Activated CD8-positive, alpha-beta memory T cell treated with anti-CD3 and anti-CD28 coated beads, Interleukin-2, amount 10 ng/mL, durations not matched to agents 7 days and 5 days (primary cell): ENCODE measurements around the gene PITX3. TPM values are rescaled to one million over a fixed set of nuclear protein-coding genes. Genes with fewer than 3 reads are reported as not detected.
"Not testable (repeated sequence)": the region's sequence is repeated elsewhere in the genome, so short reads cannot be mapped to it uniquely, and the experiment has no call there.

Experiments used
- ATAC-seq: fragments of 150-1000 bp; cut with Tn5 transposase; one replicate; pipeline ENCODE4 v1.10.0; 2021; ENCODE audit warnings: moderate library complexity
- CTCF ChIA-PET: fragments of 350-600 bp; sonication (Branson Sonifier 250); formaldehyde crosslinking; loops from one replicate; lab custom pipeline; 2021; ENCODE audit warnings: antibody characterized with exemption; lab: Charles Lee
- DNase-seq: peaks from one replicate; pipeline ENCODE4 v3.0.0-alpha.2; 2020
- H3K27ac Mint-ChIP-seq: one replicate; pipeline ENCODE4 v1.8.0; 2021; ENCODE audit warnings: mild to moderate bottlenecking, mixed read lengths
- H3K27me3 Mint-ChIP-seq: one replicate; pipeline ENCODE4 v1.8.0; 2021; ENCODE audit warnings: mixed read lengths
- H3K36me3 Mint-ChIP-seq: one replicate; pipeline ENCODE4 v1.8.0; 2021; ENCODE audit warnings: mild to moderate bottlenecking, mixed read lengths
- H3K4me1 Mint-ChIP-seq: one replicate; pipeline ENCODE4 v1.8.0; 2021; ENCODE audit warnings: mixed read lengths
- H3K4me3 Mint-ChIP-seq: one replicate; pipeline ENCODE4 v1.8.0; 2021; ENCODE audit warnings: mild to moderate bottlenecking, moderate library complexity, mixed read lengths
- H3K9me3 Mint-ChIP-seq: one replicate; pipeline ENCODE4 v1.8.0; 2022; ENCODE audit warnings: low read depth, mixed read lengths
- total RNA-seq, 2 experiments: library from RNA; stranded (reverse); gene quantifications; one replicate each; pipeline ENCODE4 v1.2.3, GENCODE V29; 2021

PITX3 gene
- total RNA-seq, 2 experiments from 2014 or later: not detected

DNA sequence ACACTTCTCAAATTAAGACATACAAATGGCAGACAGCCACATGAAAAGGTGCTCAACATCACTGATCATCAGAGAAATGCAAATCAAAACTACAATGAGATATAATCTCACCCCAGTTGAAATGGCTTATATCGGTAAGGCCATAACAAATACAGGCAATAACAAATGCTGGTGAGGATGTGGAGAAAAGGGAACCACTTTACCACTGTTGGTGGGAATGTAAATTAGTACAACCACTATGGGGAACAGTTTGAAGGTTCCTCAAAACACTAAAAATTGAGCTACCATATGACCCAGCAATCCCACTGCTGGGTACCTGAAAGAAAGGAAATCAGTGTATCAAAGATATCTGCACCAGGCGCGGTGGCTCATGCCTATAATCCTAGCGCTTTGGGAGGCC is 27.7 kb downstream of the PITX3 start:
- H3K9me3 Mint-ChIP-seq, H3K36me3 Mint-ChIP-seq, H3K4me1 Mint-ChIP-seq, ATAC-seq, CTCF ChIA-PET, DNase-seq, H3K27ac Mint-ChIP-seq, H3K4me3 Mint-ChIP-seq: not testable (repeated sequence)
- peaks cover 17% of the 10 kb centered on the region for H3K27me3 Mint-ChIP-seq

DNA sequence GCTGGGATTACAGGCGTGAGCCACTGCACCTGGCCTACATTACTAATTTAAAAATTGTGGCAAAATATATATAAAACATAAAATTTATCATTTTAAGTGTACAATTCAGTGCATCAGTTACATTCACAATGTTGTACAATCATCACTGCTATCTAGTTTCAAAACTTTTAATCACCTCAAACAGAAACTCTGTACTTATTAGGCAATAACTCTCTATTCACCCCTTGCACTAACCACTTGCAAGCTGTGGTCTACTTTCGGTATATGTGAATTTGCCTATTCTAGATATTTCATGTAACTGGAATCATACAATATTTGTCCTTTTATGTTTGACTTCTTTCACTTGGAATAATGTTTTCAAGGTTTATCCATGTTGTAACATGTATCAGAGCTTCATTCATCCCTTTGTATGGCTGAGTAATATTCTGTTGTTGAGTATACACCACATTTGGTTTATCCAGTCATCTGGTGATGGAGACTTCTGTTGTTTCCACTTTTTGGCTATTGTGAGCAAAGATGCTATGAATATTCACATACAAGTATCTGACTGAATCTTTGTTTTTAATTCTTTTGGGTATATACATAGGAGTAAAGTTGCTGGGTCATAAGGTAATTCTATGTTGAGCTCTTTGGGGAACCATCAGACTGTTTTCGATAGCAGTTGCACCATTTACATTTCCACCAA is 29.6 kb downstream of the PITX3 start:
- H3K4me1 Mint-ChIP-seq: peaks cover 7% of the 10 kb centered on the region
- CTCF ChIA-PET: interaction anchor here (1.3 to 1.5 kb wide), 3 partner anchors 18 to 42 kb away, joined by 4 to 6 read pairs (median 6); no protein-coding TSS in a partner anchor
- no peak overlapping the region for H3K27ac Mint-ChIP-seq
- H3K36me3 Mint-ChIP-seq: no peaks in the 10 kb centered on the region
- DNase-seq: no peak
- no peak for ATAC-seq
- H3K27me3 Mint-ChIP-seq: peaks cover 13% of the 10 kb centered on the region
- H3K4me3 Mint-ChIP-seq: no peak overlapping the region
- H3K9me3 Mint-ChIP-seq: no peaks in the 10 kb centered on the region

DNA sequence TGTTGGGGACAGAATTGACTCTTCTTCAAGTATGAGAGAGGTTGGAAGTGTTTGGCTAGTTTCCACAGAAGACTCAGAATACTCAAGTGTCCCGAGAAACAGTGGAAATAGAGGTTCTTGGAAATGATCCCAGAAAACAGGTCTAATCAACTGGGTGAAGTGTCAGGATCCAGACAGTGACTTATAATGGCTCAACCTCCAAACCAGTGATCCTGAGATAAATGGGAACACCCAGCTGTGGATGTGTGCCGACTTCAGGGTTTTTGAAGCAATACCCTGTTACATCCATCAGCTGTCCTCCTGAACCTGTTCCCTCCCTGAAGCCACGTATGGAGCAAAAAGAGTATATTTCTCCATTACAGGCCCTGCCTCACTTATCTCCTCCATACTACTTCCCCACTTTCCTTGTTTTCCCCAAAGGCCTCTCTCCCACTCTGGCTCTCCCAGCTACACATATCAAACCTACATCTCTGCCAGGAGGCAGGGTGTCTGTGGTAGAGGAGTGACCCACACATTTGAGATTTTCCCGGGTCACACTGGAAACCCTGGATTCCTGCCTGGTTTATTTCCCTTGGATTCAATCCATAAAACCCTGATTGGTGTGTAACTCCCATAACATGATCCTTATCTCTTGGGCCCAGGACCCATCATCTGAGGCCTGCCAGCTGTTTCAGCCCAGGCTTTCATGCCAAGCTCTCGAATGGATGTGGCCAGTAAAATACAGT is 32.8 kb downstream of the PITX3 start:
- no peak for ATAC-seq

DNA sequence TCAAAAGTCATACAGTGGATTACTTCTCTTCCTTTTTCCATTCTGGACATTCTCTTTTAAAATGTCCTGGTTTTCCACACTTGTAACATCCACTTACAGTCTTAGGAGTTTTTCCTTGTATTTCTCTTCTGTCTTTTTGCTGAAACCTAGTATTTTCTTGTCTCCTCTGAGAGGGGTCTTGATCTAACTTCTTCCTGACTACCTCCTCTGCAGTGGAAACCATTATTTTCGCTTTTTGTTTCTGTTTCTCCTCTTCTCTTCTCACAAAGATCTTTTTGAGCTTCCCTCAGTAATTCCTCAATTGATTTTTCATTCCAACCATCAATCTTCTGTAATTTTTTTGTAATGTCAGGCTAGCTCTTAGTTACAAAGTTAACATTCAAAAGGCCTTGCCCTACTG is 38.9 kb downstream of the PITX3 start:
- DNase-seq: no peak
- peaks cover 7% of the 10 kb centered on the region for H3K4me1 Mint-ChIP-seq
- H3K27ac Mint-ChIP-seq: peak overlapping the region; percentile 25
- peaks cover 12% of the 10 kb centered on the region for H3K9me3 Mint-ChIP-seq
- peaks cover 10% of the 10 kb centered on the region for H3K36me3 Mint-ChIP-seq
- H3K27me3 Mint-ChIP-seq: peaks cover 11% of the 10 kb centered on the region
- CTCF ChIA-PET: interaction anchor here (1.7 kb wide), 1 partner anchor 27 kb away, joined by 4 read pairs; no protein-coding TSS in a partner anchor
- no peak overlapping the region for H3K4me3 Mint-ChIP-seq
- ATAC-seq: no peak

More for the DNA sequence above, 32.8 kb downstream of the PITX3 start:
- CTCF ChIA-PET: interaction anchor here (0.8 to 1.9 kb wide), 3 partner anchors 21 to 153 kb away, joined by 3 to 4 read pairs (median 3); no protein-coding TSS in a partner anchor
- H3K9me3 Mint-ChIP-seq: peaks cover 11% of the 10 kb centered on the region
- H3K27ac Mint-ChIP-seq: no peak overlapping the region
- DNase-seq: no peak
- H3K4me3 Mint-ChIP-seq: no peak overlapping the region
- peaks cover 5% of the 10 kb centered on the region for H3K4me1 Mint-ChIP-seq
- H3K27me3 Mint-ChIP-seq: peaks cover 5% of the 10 kb centered on the region
- H3K36me3 Mint-ChIP-seq: peaks cover 7% of the 10 kb centered on the region

DNA sequence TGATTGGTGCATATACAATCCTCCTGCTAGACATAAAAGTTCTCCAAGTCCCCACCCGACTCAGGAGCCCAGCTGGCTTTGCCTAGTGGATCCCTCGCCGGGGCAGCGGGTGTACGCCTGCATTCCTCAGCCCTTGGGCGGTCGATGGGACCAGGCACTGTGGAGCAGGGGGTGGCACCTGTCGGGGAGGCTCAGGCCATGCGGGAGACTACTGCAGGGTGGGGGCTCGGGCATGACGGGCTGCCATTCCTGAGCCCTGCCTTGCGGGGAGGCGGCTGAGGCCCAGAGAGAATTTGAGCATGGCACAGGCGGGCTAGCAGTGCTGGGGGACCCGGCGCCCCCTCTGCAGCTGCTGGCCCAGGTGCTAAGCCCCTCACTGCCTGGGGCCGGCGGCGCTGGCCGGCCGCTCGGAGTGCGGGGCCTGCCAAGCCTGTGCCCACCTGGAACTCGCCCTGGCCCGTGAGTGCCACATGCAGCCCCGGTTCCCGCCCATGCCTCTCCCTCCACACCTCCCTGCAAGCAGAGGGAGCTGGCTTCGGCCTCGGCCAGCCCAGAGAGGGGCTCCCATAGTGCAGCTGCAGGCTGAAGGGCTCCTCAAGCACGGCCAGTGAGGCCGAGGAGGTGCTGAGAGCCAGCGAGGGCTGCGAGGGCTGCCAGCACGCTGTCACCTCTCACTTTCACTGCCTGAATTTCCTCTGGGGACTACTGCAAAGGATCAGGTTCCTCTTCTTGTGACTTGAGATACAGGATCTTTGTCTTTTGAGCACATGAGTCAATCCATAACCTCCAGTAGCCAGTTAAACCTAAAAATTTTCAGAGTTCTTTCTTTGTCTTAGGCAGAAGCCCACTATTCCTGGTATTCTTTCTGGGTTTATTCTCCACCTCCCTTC is 40.3 kb downstream of the PITX3 start:
- Mint-ChIP-seq H3K27ac (no peak overlapping the region), H3K9me3 (peaks cover 12% of the 10 kb centered on the region), H3K27me3 (peaks cover 13% of the 10 kb centered on the region), H3K4me3 (no peak overlapping the region), H3K36me3 (peaks cover 10% of the 10 kb centered on the region), H3K4me1 (peaks cover 7% of the 10 kb centered on the region)
- ATAC-seq (no peak), DNase-seq (no peak)
- CTCF ChIA-PET: interaction anchor here (1.9 to 2.3 kb wide), 2 partner anchors 28 to 32 kb away, joined by 6 to 13 read pairs; no protein-coding TSS in a partner anchor

DNA sequence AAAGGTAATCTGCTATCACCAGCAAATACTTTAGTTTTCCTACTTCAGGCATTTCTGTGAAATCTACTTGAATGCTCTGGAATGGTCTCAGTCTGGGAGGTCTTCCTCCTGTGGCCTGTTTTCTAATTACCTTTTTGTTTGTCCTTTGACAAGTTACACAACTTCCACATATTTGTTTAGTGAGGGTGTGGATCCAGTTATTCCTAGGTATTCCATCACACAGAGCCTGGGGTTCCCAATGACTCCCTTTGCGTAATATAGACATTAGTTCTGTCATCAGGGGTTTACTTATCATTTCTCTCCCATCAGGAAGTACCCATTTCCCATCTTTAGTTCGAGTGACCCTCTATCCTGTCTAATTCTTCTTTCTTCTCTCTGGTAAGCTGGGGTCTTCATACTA is 43.3 kb downstream of the PITX3 start:
- no peak overlapping the region for H3K27ac Mint-ChIP-seq
- peaks cover 5% of the 10 kb centered on the region for H3K9me3 Mint-ChIP-seq
- ATAC-seq (no peak), DNase-seq (no peak)
- H3K4me1 Mint-ChIP-seq: peaks cover 10% of the 10 kb centered on the region
- peaks cover 13% of the 10 kb centered on the region for H3K27me3 Mint-ChIP-seq
- H3K36me3 Mint-ChIP-seq: peaks cover 5% of the 10 kb centered on the region
- CTCF ChIA-PET: interaction anchor here (1.2 kb wide), 1 partner anchor 73 kb away, joined by 4 read pairs; no protein-coding TSS in a partner anchor
- no peak overlapping the region for H3K4me3 Mint-ChIP-seq

DNA sequence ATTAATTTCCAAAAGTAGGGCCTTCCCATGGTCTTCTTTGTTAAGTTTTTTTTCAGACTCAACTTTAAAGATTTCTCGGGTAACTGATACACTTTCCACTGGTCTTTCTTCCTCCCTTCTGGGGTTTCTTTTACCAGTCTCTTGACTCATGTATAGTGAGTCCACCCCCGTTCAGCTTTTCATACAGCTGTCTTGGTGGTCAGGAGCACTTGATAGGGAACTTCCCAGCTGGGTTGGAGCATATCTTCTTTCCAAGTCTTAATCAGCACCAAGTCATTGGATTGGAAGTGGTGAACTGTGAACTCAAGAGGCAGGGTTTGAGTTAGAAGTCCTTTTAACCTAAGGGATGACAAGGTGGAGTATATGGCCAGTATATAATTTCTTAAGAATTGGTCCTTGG is 44.4 kb downstream of the PITX3 start:
- Mint-ChIP-seq H3K27ac (no peak overlapping the region), H3K27me3 (peaks cover 6% of the 10 kb centered on the region), H3K4me1 (peaks cover 6% of the 10 kb centered on the region), H3K36me3 (peaks cover 7% of the 10 kb centered on the region), H3K4me3 (no peak overlapping the region), H3K9me3 (peaks cover 10% of the 10 kb centered on the region)
- ATAC-seq (no peak), DNase-seq (no peak)
- CTCF ChIA-PET: no interaction called here

DNA sequence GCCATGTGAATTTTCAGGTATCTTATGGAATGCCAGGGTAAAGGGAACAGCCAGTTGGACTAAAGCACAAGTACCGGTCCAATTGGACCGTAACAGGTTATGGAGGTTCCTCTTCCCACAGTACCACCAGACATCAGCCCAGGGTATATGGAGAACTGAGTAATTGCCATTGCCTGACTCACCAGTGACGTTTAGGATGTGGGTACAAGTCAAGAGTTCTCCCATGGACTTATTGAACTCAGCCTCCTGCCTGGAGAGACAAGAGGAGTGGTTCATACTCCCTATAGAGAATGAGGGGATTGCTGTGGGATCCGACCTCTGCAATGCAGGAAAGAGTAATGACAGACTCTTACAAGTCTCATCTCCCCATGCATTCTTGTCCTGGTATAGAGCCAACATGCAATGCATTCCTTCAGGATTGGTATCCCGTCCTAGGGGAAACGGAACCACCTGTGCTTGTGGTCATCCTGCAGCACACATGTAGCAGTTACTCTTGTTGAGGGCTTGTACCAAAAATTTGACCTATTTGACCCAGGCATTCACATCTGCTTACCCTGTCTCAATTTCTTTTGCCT is 45.9 kb downstream of the PITX3 start:
- ATAC-seq (no peak), DNase-seq (no peak)
- Mint-ChIP-seq H3K27me3 (peaks cover 2% of the 10 kb centered on the region), H3K36me3 (peaks cover 13% of the 10 kb centered on the region), H3K9me3 (peaks cover 16% of the 10 kb centered on the region), H3K4me3 (no peak overlapping the region), H3K27ac (no peak overlapping the region), H3K4me1 (peaks cover 6% of the 10 kb centered on the region)
- CTCF ChIA-PET: no interaction called here

DNA sequence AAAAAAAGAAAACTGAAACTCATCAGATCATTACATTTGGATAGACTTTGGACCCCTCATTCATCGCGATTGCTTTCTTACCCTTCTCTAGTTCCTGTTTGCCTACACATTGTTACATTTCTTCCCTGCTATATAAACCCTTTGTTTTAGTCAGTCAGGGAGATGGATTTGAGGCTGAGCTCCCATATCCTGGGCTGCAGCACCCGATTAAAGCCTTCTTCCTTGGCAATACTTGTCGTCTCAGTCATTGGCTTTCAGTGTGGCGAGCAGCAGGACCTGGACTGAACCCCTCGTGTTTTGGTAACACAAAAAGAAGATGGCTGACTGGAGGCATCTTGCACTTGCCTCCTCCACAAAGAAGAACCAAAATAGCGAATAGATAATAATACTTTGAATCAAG is 49.4 kb downstream of the PITX3 start:
- Mint-ChIP-seq H3K4me1 (peaks cover 20% of the 10 kb centered on the region), H3K9me3 (peaks cover 16% of the 10 kb centered on the region), H3K36me3 (peaks cover 17% of the 10 kb centered on the region), H3K27me3 (peaks cover 2% of the 10 kb centered on the region), H3K4me3 (no peak overlapping the region), H3K27ac (no peak overlapping the region)
- ATAC-seq (no peak), DNase-seq (no peak)
- CTCF ChIA-PET: no interaction called here

DNA sequence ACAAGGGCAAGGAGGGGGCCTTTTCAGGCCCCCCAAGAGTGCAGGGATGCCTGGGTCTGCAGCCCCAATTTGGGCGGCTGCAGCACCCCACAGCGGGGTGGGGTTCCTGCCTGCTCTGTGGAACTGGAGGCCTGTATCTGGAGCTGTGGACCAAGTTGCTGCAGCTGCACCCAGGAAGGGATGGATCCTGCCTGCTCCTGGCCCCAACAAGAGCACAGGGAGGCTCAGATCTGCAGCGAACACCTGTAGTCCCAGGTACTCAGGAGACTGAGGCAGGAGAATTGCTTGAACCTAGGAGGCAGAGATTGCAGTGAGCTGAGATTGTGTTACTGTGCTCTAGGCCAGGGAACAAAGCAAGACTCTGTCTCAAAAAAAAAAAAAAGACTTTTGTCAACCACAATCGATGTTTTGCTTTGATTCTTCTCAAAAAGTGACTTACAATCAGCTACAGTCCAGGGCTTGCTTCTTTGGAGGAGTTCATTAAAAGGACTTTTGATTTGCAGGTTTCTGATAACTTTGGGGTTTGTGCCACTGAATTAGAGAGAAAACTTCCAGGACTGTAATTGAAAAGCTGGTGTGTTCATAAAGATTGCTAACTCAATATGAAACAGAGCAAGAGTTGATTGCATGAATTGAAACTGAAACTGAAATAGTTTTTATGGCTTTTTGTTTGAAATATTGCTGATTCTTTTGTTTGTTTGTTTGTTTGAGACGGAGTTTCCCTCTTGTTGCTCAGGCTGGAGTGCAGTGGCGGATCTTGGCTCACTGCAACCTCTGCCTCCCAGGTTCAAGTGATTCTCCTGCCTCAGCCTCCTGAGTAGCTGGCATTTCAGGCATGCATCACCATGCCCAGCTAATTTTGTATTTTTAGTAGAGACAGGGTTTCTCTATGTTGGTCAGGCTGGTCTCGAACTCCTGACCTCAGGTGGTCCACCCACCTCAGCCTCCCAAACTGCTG is 52.1 kb downstream of the PITX3 start:
- DNase-seq: peak; percentile 48
- CTCF ChIA-PET: interaction anchor here (0.6 to 4.8 kb wide), 9 partner anchors 19 to 315 kb away, joined by 3 to 50 read pairs (median 3); partner anchors contain the start of gene ELOVL3
- Mint-ChIP-seq H3K4me3 (peak overlapping the region; percentile 55), H3K9me3 (peaks cover 28% of the 10 kb centered on the region), H3K36me3 (peaks cover 19% of the 10 kb centered on the region), H3K27ac (peak overlapping the region; percentile 96), H3K4me1 (peaks cover 20% of the 10 kb centered on the region)
- ATAC-seq: peak; percentile 85
- H3K27me3 Mint-ChIP-seq: not testable (repeated sequence)

DNA sequence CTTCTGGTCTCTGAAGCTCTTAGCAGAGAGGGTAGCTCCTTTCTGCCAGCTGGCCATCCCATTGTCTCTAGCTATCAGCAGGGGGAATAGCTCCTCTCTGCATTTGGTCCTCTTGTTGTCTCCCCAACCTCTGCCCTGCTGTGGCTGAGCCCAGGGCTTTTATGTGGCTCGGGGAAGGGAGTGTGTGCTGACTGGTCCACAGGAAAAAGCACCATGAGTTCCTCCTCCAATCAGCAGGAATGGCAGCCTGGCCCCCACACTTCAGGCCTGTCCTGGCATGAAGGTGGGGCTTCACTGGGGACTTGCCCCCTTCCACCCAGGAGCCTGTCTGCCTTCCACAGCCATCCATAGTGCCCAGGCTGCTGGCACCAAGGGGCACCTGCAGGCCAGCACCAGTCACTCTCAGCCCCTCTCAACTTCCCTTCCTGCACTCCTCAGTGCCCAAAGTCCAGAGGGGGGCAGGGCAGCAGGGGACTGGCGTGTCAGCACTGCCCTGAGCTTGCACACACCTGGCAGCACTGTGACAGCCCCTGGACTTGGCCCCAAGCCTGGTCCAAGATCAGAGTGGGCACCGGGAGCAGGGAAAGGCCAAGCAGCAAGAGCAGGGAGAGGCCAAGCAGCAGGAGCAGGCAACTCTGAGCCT is 52.9 kb downstream of the PITX3 start:
- H3K27ac Mint-ChIP-seq: peak overlapping the region; percentile 96
- ATAC-seq: no peak

More for the DNA sequence above, 52.9 kb downstream of the PITX3 start:
- H3K4me3 Mint-ChIP-seq: no peak overlapping the region
- peaks cover 20% of the 10 kb centered on the region for H3K36me3 Mint-ChIP-seq
- no peak for DNase-seq
- CTCF ChIA-PET: interaction anchor here (0.6 to 4.8 kb wide), 7 partner anchors 18 to 164 kb away, joined by 3 to 50 read pairs (median 4); partner anchors contain the start of gene ELOVL3
- no peaks in the 10 kb centered on the region for H3K27me3 Mint-ChIP-seq
- peaks cover 26% of the 10 kb centered on the region for H3K9me3 Mint-ChIP-seq
- H3K4me1 Mint-ChIP-seq: peaks cover 19% of the 10 kb centered on the region
